Panc1 (cell line): ENCODE data around the gene MOB2. TPM values are rescaled to one million over a fixed set of nuclear protein-coding genes. Genes with fewer than 3 reads are reported as not detected.

Source experiments
- ATAC-seq: fragments of 200-7000 bp; cut with Tn5 transposase; 2 replicates; pipeline ENCODE4 v1.9.1; 2020; ENCODE audit warnings: mild to moderate bottlenecking, moderate library complexity
- BruUV-seq: library from RNA; stranded (reverse); fragments of 400-500 nt; replicated peaks from 2 replicates; lab custom pipeline; 2021; lab: Mats Ljungman, UMichigan
- CTCF ChIA-PET: fragments of 300-600 bp; sonication (Branson Sonifier 250); formaldehyde crosslinking; loops from one replicate; lab custom pipeline; 2022; ENCODE audit warnings: antibody characterized with exemption; lab: Charles Lee
- POLR2A ChIA-PET: fragments of 300-600 bp; sonication (Branson Sonifier 250); formaldehyde crosslinking; loops from one replicate; lab custom pipeline; 2022; ENCODE audit warnings: antibody characterized with exemption; lab: Charles Lee
- DNase-seq: peaks from one replicate; pipeline ENCODE4 v3.0.0-alpha.2; 2010; ENCODE audit warnings: low read depth, low spot score
- H3K27ac ChIP-seq: 2 replicates; pipeline ENCODE4 v1.5.1; 2011; ENCODE audit warnings: mild to moderate bottlenecking, low read length, inconsistent platforms
- H3K27me3 ChIP-seq: fragments of 200-500 bp; sonication (Bioruptor generic); 2 replicates; pipeline ENCODE4 v1.6.0; 2014; ENCODE audit warnings: low read length, inconsistent platforms; ENCODE audit not compliant: control insufficient read depth, insufficient read depth
- H3K36me3 ChIP-seq: fragments of 200-500 bp; sonication (Bioruptor generic); 2 replicates; pipeline ENCODE4 v1.5.1; 2014; ENCODE audit warnings: inconsistent platforms, mild to moderate bottlenecking, low read length, moderate library complexity; ENCODE audit not compliant: control insufficient read depth, insufficient read depth
- H3K4me1 ChIP-seq: 2 replicates; pipeline ENCODE4 v1.5.1; 2011; ENCODE audit warnings: inconsistent platforms, mild to moderate bottlenecking, low read length, moderate library complexity; ENCODE audit not compliant: control insufficient read depth, insufficient read depth
- H3K4me3 ChIP-seq, 2 experiments: 2 replicates each; pipeline ENCODE4 v1.5.1; 2011 to 2012; ENCODE audit warnings: low read depth in 2 of 2, low read length in 2 of 2, mild to moderate bottlenecking in 2 of 2, inconsistent platforms in 1 of 2, moderate library complexity in 1 of 2
- H3K9me3 ChIP-seq: fragments of 200-500 bp; sonication (Bioruptor generic); 2 replicates; pipeline ENCODE4 v1.5.1; 2014; ENCODE audit warnings: low read depth, mild to moderate bottlenecking, inconsistent platforms, low read length, moderate library complexity; ENCODE audit not compliant: control insufficient read depth, insufficient read depth
- CTCF ChIP-seq: fragments of 450-650 bp; IDR thresholded peaks from 2 replicates; pipeline ENCODE4 v1.5.1; 2017; ENCODE audit warnings: mild to moderate bottlenecking
- POLR2AphosphoS5 ChIP-seq: IDR thresholded peaks from 2 replicates; pipeline ENCODE4 v1.6.1; 2012; ENCODE audit warnings: mild to moderate bottlenecking, low read depth, low read length, moderate library complexity
- REST ChIP-seq, 2 experiments: IDR thresholded peaks; 2 replicates each; pipeline ENCODE4 v1.6.1; 2011 to 2012; ENCODE audit warnings: low read depth in 2 of 2, control low read depth in 1 of 2, low read length in 1 of 2, mild to moderate bottlenecking in 1 of 2, moderate library complexity in 1 of 2; ENCODE audit not compliant: insufficient read depth in 1 of 2
- SIN3A ChIP-seq: IDR thresholded peaks from 2 replicates; pipeline ENCODE4 v1.6.1; 2012; ENCODE audit warnings: low read depth, mild to moderate bottlenecking, low read length, moderate library complexity, borderline replicate concordance; ENCODE audit not compliant: insufficient read depth
- TCF7L2 ChIP-seq: IDR thresholded peaks from 2 replicates; pipeline ENCODE4 v1.6.1; 2011; ENCODE audit warnings: mild to moderate bottlenecking, low read depth, low read length, inconsistent platforms
- in situ Hi-C: cut with HindIII; loops from 2 replicates; pipeline ENCODE4 v1.10.0; 2016; ENCODE audit warnings: low sequenced_read_pairs, low pct_unique_long_range_greater_than_20kb
- intact Hi-C: fragments of 100-400 bp; cut with micrococcal nuclease; formaldehyde crosslinking; loops from one replicate; pipeline ENCODE4 v1.10.0; 2022; ENCODE audit not compliant: unreplicated experiment
- total RNA-seq: library from RNA; stranded (reverse); gene quantifications from one replicate; pipeline ENCODE4 v1.2.1, GENCODE V29; 2021; ENCODE audit not compliant: unreplicated experiment

Gene MOB2
- total RNA-seq, 1 experiment from 2014 or later: 51.2 TPM

- POLR2A ChIA-PET: interaction anchor here (0.7 kb wide), 1 partner anchor 412 kb away, joined by 3 read pairs; no protein-coding TSS in a partner anchor
- no peak for DNase-seq
- H3K27ac ChIP-seq: no peak overlapping the region
- H3K27me3 ChIP-seq: no peaks in the 10 kb centered on the region
- intact Hi-C loops: no loop called here
- H3K36me3 ChIP-seq: no peaks in the 10 kb centered on the region
- BruUV-seq: no TSS peak
- CTCF ChIA-PET: no interaction called here
- in situ Hi-C loops: no loop called here
- H3K9me3 ChIP-seq: no peaks in the 10 kb centered on the region
- TF ChIP-seq TCF7L2 (no peak), POLR2AphosphoS5 (no peak), REST (IDR thresholded peaks at IDR 0.05; ENCODE audit: insufficient read depth in 1 of 2, low read depth in 2 of 2, low read length in 1 of 2) (no peak), SIN3A (no peak), CTCF (no peak)
- no peak for ATAC-seq
- no peak overlapping the region for H3K4me3 ChIP-seq
- peaks cover 12% of the 10 kb centered on the region for H3K4me1 ChIP-seq
Measured at GRCh38 chr11:1447845-1448825, 38.4 kb downstream of the MOB2 start.

DNA sequence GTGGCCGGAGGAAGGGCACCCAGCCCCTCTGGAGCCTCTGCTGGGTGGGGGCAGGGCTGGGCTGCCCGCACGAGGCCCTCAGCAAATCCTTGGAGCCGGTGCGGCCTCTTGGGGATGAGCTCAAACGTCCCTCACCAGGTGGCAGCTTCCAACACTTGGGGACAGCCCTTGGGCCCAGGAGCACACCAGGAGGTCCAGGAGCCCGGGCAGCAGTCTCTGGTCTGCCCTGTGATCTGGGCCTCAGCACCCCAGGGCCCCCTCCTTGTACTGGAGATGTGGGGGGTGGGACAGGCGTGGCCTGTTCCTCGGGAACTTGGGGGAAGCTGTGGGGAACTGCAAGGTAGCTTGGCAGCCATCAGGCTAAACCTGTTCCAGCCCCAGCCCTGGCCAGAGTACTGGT, 40.0 kb downstream of the MOB2 start:
- Histone ChIP-seq H3K36me3 (no peaks in the 10 kb centered on the region), H3K27me3 (no peaks in the 10 kb centered on the region), H3K4me3 (no peak overlapping the region), H3K9me3 (no peaks in the 10 kb centered on the region), H3K27ac (no peak overlapping the region), H3K4me1 (peaks cover 16% of the 10 kb centered on the region)
- CTCF ChIA-PET: interaction anchor here (0.6 to 1.0 kb wide), 3 partner anchors 20 to 154 kb away, joined by 3 read pairs; no protein-coding TSS in a partner anchor
- BruUV-seq: no TSS peak
- ATAC-seq: no peak
- TF ChIP-seq SIN3A: no peak
- no peak for TF ChIP-seq POLR2AphosphoS5
- no peak for TF ChIP-seq REST (IDR thresholded peaks at IDR 0.05; ENCODE audit: insufficient read depth in 1 of 2, low read depth in 2 of 2, low read length in 1 of 2)
- TF ChIP-seq CTCF: no peak
- no peak for TF ChIP-seq TCF7L2
- DNase-seq: no peak
- POLR2A ChIA-PET: interaction anchor here (0.6 kb wide), 1 partner anchor 103 kb away, joined by 4 read pairs; no protein-coding TSS in a partner anchor
- intact Hi-C loops: no loop called here
- in situ Hi-C loops: no loop called here
